Activated CD4-positive, alpha-beta memory T cell treated with anti-CD3 and anti-CD28 coated beads for 36 hours (primary cell): Measurements from ENCODE around the gene TMC3. TPM values are rescaled to one million over a fixed set of nuclear protein-coding genes. Genes with fewer than 3 reads are reported as not detected.

Experiments
- CTCF ChIA-PET: fragments of 350-600 bp; sonication (Branson Sonifier 250); formaldehyde crosslinking; loops from one replicate; lab custom pipeline; 2021; ENCODE audit warnings: antibody characterized with exemption, inconsistent platforms; lab: Charles Lee
- POLR2A ChIA-PET: fragments of 350-600 bp; sonication (Branson Sonifier 250); formaldehyde crosslinking; loops from one replicate; lab custom pipeline; 2021; ENCODE audit warnings: antibody characterized with exemption; lab: Charles Lee
- DNase-seq: peaks from one replicate; pipeline ENCODE4 v3.0.0-alpha.2; 2020
- H3K27ac Mint-ChIP-seq: one replicate; pipeline ENCODE4 v1.8.0; 2021; ENCODE audit warnings: mixed read lengths
- H3K27me3 Mint-ChIP-seq: one replicate; pipeline ENCODE4 v1.8.0; 2021; ENCODE audit warnings: mixed read lengths
- H3K36me3 Mint-ChIP-seq: one replicate; pipeline ENCODE4 v1.8.0; 2021; ENCODE audit warnings: mixed read lengths
- H3K4me1 Mint-ChIP-seq: one replicate; pipeline ENCODE4 v1.8.0; 2021; ENCODE audit warnings: low read depth, mixed read lengths
- H3K4me3 Mint-ChIP-seq: one replicate; pipeline ENCODE4 v1.8.0; 2021; ENCODE audit warnings: mild to moderate bottlenecking, mixed read lengths
- H3K9me3 Mint-ChIP-seq: one replicate; pipeline ENCODE4 v1.8.0; 2021; ENCODE audit warnings: mixed read lengths
- intact Hi-C: fragments of 100-400 bp; cut with micrococcal nuclease; formaldehyde crosslinking; loops from one replicate; pipeline ENCODE4 v1.15.1; 2023
- total RNA-seq, 2 experiments: library from RNA; stranded (reverse); gene quantifications; one replicate each; pipeline ENCODE4 v1.2.3, GENCODE V29; 2021

Gene TMC3
- total RNA-seq, 2 experiments from 2014 or later = not detected

DNA sequence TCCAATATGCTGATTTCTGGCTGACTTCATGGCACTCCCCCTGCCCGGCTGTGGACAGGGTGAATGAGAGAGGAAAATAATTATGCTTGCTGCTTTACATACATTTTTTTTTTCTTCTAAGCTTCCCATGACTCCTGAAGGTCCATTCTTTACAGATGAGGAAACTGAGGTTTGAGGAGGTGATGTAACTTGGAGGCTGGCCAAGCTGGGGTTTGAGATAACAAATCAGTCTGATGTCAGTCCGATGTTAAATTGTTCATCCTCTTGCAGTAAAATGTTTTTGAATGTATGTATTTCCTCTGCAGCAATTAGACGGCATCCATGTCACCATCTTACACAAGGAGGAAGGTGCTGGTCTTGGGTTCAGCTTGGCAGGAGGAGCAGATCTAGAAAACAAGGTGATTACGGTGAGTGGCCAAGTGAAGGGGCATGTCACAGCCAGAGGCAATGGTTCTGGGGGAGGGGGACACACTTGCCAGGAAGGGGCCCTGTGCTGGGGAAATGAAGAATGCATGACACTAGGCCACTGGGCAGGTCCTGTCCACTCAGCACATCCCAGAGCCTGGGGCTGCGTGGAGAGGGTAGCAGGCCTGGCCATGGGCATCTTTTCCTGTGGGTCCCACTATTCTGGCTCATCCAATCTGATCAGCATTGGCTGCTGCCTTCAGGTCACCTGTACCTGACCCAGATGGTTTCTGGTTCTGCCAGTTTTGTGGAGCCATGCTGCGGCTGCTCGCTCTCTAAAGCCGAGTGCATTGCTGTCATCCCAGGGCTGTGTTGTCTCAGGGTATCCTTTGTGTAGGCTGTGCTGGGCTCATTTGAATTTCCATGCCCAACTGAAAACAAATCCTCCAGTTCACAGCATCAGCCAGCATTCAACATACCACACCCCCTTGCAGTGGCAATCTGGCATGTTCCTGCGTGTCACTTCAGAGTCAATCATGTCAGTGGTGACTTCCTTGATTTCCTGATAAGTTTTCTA is 70.5 kb downstream of the TMC3 start:
- CTCF ChIA-PET = interaction anchor here (1.2 to 3.1 kb wide), 4 partner anchors 10 to 28 kb away, joined by 3 to 13 read pairs (median 8); no protein-coding TSS in a partner anchor
- no peaks in the 10 kb centered on the region for H3K9me3 Mint-ChIP-seq
- POLR2A ChIA-PET = interaction anchor here (0.7 to 3.8 kb wide), 6 partner anchors 9 to 959 kb away, joined by 3 to 24 read pairs (median 5); partner anchors contain the start of genes EFL1, SAXO2 and STARD5
- peak; percentile 39 for DNase-seq
- peaks cover 84% of the 10 kb centered on the region for H3K36me3 Mint-ChIP-seq
- peak overlapping the region; percentile 99 for H3K4me3 Mint-ChIP-seq
- no peaks in the 10 kb centered on the region for H3K27me3 Mint-ChIP-seq
- H3K27ac Mint-ChIP-seq = peak overlapping the region; percentile 99
- peaks cover 74% of the 10 kb centered on the region for H3K4me1 Mint-ChIP-seq
- intact Hi-C loops = loop anchor here (2.0 to 10.0 kb wide), 2 partner anchors 17 to 961 kb away; partner anchors contain the start of genes EFL1 and SAXO2

DNA sequence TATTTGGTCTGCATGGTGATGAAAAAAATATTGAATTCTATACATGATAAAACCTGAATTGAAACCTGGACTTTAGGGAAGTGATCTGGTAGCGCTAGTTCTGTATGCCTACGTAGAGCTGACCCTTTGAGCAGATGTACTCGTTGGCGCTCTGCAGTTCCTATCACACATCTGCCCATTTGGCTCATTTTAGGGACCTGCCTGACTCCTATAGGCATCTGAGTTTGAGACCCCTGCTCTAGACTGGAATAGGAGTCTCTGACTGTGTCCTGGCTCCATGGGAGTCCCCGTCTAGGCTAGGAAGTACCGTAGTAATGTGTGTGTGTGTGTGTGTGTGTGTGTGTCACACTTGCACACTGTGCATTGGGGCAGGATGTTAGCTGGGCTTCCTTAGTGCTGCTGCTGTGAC is 71.3 kb downstream of the TMC3 start:
- peaks cover 75% of the 10 kb centered on the region for H3K36me3 Mint-ChIP-seq
- ChIA-PET POLR2A (interaction anchor here (1.1 to 3.8 kb wide), 5 partner anchors 8 to 959 kb away, joined by 3 to 24 read pairs (median 8); partner anchors contain the start of genes EFL1, SAXO2 and TLNRD1), CTCF (interaction anchor here (1.2 to 4.6 kb wide), 8 partner anchors 9 to 98 kb away, joined by 3 to 37 read pairs (median 8); no protein-coding TSS in a partner anchor)
- peaks cover 73% of the 10 kb centered on the region for H3K4me1 Mint-ChIP-seq
- DNase-seq = no peak
- intact Hi-C loops = loop anchor here (1.0 to 10.0 kb wide), 4 partner anchors 8 to 962 kb away; partner anchors contain the start of genes EFL1, SAXO2 and STARD5
- no peaks in the 10 kb centered on the region for H3K9me3 Mint-ChIP-seq
- H3K27me3 Mint-ChIP-seq = no peaks in the 10 kb centered on the region
- H3K27ac Mint-ChIP-seq = peak overlapping the region; percentile 99
- H3K4me3 Mint-ChIP-seq = peak overlapping the region; percentile 99

DNA sequence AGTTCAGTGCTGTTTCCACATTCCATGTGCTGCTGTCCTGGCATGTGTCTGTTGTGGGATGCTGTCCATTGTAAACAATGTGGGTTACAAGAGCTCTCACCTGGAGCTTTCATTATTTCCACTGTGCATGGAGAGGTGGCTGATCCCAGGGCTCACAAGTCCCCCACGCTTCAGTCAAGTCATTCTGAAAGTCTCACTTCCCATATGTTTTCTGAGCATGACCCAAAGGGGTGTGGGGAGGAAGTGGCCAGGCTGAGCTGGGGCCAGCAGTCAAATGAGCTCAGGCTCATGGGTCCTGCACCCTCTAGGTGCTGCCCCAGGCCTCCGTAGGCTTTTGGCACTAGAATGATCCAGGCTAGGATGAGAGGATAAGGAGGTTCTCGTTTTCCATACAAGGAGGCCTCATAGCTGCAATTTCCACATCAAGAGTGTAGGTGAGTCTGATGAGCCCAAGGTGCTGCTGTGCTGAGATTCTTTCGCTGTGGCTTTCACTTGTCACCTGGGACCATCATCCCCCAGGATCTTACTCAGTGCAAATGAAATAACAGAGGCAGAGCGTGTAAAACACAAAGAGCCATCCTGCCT is 72.1 kb downstream of the TMC3 start:
- DNase-seq = peak; percentile 74
- H3K4me1 Mint-ChIP-seq = peaks cover 77% of the 10 kb centered on the region
- H3K36me3 Mint-ChIP-seq = peaks cover 73% of the 10 kb centered on the region
- ChIA-PET POLR2A (interaction anchor here (0.8 to 3.8 kb wide), 5 partner anchors 9 to 1407 kb away, joined by 3 to 24 read pairs (median 8); partner anchors contain the start of gene TLNRD1), CTCF (interaction anchor here (1.2 to 4.6 kb wide), 6 partner anchors 8 to 99 kb away, joined by 3 to 37 read pairs (median 8); no protein-coding TSS in a partner anchor)
- no peaks in the 10 kb centered on the region for H3K9me3 Mint-ChIP-seq
- intact Hi-C loops = loop anchor here (1.0 to 10.0 kb wide), 4 partner anchors 8 to 963 kb away; partner anchors contain the start of genes EFL1, SAXO2 and STARD5
- peak overlapping the region; percentile 99 for H3K27ac Mint-ChIP-seq
- peak overlapping the region; percentile 99 for H3K4me3 Mint-ChIP-seq
- no peaks in the 10 kb centered on the region for H3K27me3 Mint-ChIP-seq

DNA sequence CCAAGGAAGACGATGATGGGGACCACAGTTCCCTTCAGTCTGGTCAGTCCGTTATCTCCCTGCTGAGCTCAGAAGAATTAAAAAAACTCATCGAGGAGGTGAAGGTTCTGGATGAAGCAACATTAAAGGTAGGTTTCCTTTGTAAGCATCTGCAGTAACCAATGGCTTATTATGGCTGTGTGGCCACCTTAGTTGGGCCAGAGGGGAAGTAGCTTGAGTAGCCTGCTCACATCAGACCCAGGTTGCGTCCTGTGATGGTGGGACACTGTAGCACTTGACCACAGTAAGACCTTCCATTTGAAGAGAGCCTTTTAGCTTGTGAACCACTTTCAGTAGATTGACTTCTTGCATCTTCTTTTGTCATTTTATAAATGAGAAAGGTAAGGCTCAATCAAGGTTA is 72.6 kb downstream of the TMC3 start:
- Mint-ChIP-seq H3K4me3 (peak overlapping the region; percentile 99), H3K4me1 (peaks cover 80% of the 10 kb centered on the region), H3K36me3 (peaks cover 74% of the 10 kb centered on the region), H3K27me3 (no peaks in the 10 kb centered on the region), H3K27ac (peak overlapping the region; percentile 99), H3K9me3 (no peaks in the 10 kb centered on the region)
- intact Hi-C loops = loop anchor here (10.0 kb wide), 1 partner anchor 963 kb away; the partner anchor contains the start of genes EFL1 and SAXO2
- POLR2A ChIA-PET = interaction anchor here (0.8 to 3.8 kb wide), 5 partner anchors 9 to 1408 kb away, joined by 3 to 24 read pairs (median 8); partner anchors contain the start of gene TLNRD1
- DNase-seq = no peak
- CTCF ChIA-PET = interaction anchor here (1.2 to 4.6 kb wide), 6 partner anchors 8 to 99 kb away, joined by 3 to 37 read pairs (median 8); no protein-coding TSS in a partner anchor

DNA sequence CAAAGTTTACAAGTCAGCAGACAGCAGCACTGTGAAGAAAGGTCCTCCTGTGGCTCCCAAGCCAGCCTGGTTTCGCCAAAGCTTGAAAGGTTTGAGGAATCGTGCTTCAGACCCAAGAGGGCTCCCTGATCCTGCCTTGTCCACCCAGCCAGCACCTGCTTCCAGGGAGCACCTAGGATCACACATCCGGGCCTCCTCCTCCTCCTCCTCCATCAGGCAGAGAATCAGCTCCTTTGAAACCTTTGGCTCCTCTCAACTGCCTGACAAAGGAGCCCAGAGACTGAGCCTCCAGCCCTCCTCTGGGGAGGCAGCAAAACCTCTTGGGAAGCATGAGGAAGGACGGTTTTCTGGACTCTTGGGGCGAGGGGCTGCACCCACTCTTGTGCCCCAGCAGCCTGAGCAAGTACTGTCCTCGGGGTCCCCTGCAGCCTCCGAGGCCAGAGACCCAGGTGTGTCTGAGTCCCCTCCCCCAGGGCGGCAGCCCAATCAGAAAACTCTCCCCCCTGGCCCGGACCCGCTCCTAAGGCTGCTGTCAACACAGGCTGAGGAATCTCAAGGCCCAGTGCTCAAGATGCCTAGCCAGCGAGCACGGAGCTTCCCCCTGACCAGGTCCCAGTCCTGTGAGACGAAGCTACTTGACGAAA is 74.3 kb downstream of the TMC3 start:
- H3K4me3 Mint-ChIP-seq = peak overlapping the region; percentile 99
- intact Hi-C loops = loop anchor here (10.0 kb wide), 4 partner anchors 495 to 1325 kb away; partner anchors contain the start of genes BCL2A1, EFL1, FAH and SAXO2
- ChIA-PET POLR2A (interaction anchor here (1.6 to 4.8 kb wide), 3 partner anchors 7 to 24 kb away, joined by 6 to 24 read pairs (median 20); partner anchors contain the start of gene STARD5), CTCF (interaction anchor here (1.5 to 4.6 kb wide), 4 partner anchors 25 to 101 kb away, joined by 3 to 37 read pairs (median 22); no protein-coding TSS in a partner anchor)
- H3K27me3 Mint-ChIP-seq = no peaks in the 10 kb centered on the region
- no peak for DNase-seq
- H3K9me3 Mint-ChIP-seq = no peaks in the 10 kb centered on the region
- H3K36me3 Mint-ChIP-seq = peaks cover 59% of the 10 kb centered on the region
- H3K4me1 Mint-ChIP-seq = peaks cover 82% of the 10 kb centered on the region
- peak overlapping the region; percentile 99 for H3K27ac Mint-ChIP-seq

DNA sequence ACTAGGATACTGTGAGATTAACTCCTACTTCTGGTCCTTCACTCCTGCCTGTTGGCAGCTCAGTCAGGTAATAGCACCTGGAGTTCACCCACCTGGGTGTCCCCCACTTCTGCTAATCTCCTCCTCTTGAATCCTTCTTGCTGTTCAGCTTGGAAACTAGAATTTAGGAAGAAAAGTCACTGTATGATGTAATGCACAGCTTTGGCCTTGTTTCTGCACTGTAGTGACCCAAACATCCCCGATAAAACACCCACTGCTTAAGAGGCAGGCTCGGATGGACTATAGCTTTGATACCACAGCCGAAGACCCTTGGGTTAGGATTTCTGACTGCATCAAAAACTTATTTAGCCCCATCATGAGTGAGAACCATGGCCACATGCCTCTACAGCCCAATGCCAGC is 74.9 kb downstream of the TMC3 start:
- intact Hi-C loops = loop anchor here (10.0 kb wide), 3 partner anchors 494 to 1324 kb away; partner anchors contain the start of genes BCL2A1 and FAH

DNA sequence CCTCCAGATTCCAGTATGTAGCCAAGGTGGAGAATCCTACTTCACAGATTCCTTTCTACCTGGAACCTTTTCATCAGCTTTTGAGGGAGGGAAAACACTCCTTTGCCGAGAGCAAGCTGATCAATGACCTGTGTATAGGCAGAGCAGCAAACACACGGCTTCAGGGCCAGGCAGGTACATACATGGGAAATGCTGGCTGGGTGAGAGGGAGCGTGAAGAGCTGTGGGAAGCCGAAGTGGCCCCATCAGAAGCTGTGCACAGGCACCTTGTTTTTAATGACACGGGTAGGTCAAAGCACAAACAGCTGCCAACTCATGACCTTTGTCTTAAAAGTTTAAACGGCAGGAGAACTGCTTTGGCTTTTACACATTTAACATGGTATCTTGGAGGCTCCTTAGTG is 75.4 kb downstream of the TMC3 start:
- POLR2A ChIA-PET = interaction anchor here (0.7 to 4.8 kb wide), 4 partner anchors 10 to 298 kb away, joined by 3 to 20 read pairs (median 5); partner anchors contain the start of genes STARD5 and TLNRD1
- intact Hi-C loops = loop anchor here (10.0 kb wide), 3 partner anchors 494 to 1324 kb away; partner anchors contain the start of genes BCL2A1 and FAH

More for the DNA sequence above, 74.9 kb downstream of the TMC3 start:
- DNase-seq = no peak
- peak overlapping the region; percentile 99 for H3K27ac Mint-ChIP-seq
- POLR2A ChIA-PET = interaction anchor here (0.7 to 4.8 kb wide), 4 partner anchors 9 to 299 kb away, joined by 3 to 20 read pairs (median 5); partner anchors contain the start of genes STARD5 and TLNRD1
- H3K36me3 Mint-ChIP-seq = peaks cover 53% of the 10 kb centered on the region
- H3K4me1 Mint-ChIP-seq = peaks cover 82% of the 10 kb centered on the region
- no peaks in the 10 kb centered on the region for H3K27me3 Mint-ChIP-seq
- CTCF ChIA-PET = interaction anchor here (0.8 to 4.6 kb wide), 4 partner anchors 24 to 102 kb away, joined by 3 to 37 read pairs (median 19); no protein-coding TSS in a partner anchor
- no peaks in the 10 kb centered on the region for H3K9me3 Mint-ChIP-seq
- H3K4me3 Mint-ChIP-seq = peak overlapping the region; percentile 99

DNA sequence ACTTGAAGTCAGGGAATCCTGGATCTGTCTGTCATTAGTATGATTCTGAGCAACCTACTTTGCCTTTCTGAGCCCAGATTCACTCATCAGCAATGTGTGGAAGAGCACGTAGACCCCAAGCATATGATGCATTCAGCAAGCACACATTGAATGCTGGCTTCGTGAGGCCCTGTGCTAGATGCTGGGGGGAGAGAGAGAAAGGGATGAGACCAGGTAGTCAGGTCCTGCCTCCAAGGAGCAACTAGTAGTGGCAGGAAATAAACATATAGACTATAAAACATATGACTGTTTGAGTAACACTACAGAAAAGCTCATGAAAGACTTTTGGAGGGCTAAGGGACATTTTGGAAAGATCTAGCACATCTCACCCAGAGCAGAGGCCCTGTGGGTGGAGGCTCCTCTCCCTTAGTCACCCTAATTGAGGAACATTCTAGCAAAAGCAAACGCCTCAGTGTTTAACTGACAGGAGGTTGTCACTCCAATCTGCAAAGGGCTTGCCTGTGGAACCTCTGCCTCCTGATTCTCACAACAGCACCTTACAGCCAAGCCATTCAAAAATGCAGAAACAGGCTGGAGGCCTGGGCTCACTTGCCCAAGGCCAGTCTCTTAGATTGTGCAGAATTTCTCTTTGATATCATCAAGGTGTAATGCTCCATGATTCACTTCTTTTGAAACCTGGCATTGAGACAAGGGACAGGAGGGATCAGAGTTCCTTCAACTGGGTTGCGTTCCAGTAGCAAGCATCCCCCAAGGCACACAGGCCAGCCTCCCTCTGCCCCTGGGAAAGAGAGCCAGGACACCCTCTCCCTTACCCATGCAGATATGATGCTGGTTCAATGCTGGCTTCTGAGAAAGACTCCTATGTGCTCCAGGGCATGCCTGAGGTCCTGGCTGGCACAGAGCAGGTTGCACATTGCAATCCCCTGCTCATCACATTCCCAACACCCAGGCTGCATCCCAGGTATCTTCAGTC is 76.1 kb downstream of the TMC3 start:
- Mint-ChIP-seq H3K27me3 (no peaks in the 10 kb centered on the region), H3K4me1 (peaks cover 80% of the 10 kb centered on the region), H3K9me3 (no peaks in the 10 kb centered on the region), H3K27ac (peak overlapping the region; percentile 99), H3K36me3 (peaks cover 41% of the 10 kb centered on the region), H3K4me3 (peak overlapping the region; percentile 99)
- ChIA-PET CTCF (interaction anchor here (0.8 to 4.4 kb wide), 3 partner anchors 23 to 103 kb away, joined by 3 to 35 read pairs (median 3); no protein-coding TSS in a partner anchor), POLR2A (interaction anchor here (1.1 to 4.8 kb wide), 6 partner anchors 10 to 26 kb away, joined by 3 to 20 read pairs (median 6); partner anchors contain the start of gene STARD5)
- intact Hi-C loops = loop anchor here (10.0 kb wide), 3 partner anchors 493 to 1323 kb away; partner anchors contain the start of genes BCL2A1 and FAH
- peak; percentile 59 for DNase-seq

More for the DNA sequence above, 75.4 kb downstream of the TMC3 start:
- Mint-ChIP-seq H3K4me3 (peak overlapping the region; percentile 99), H3K27ac (peak overlapping the region; percentile 99), H3K27me3 (no peaks in the 10 kb centered on the region), H3K4me1 (peaks cover 82% of the 10 kb centered on the region), H3K36me3 (peaks cover 48% of the 10 kb centered on the region), H3K9me3 (no peaks in the 10 kb centered on the region)
- CTCF ChIA-PET = interaction anchor here (0.8 to 4.6 kb wide), 4 partner anchors 23 to 102 kb away, joined by 3 to 37 read pairs (median 19); no protein-coding TSS in a partner anchor
- DNase-seq = no peak

DNA sequence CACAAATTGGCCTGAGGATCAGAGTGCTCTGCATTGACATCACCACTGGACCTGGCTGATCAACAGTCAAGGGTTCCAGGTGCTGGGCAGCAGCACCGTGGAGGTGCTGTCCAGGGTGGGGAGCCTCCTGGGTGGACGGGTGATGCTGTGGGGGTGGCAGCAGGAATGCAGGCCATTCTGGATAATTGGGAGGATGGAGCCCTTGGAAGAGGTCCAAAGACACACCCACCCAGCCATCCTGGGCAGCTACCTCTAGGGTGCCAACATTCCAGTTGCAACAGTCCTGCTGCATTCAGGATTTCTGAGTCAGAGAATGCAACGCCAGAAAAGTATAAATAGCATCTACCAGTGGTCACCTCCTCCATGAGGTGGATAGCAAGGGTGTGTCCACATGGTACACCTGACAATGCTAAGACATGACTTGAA is 76.9 kb downstream of the TMC3 start:
- peak overlapping the region; percentile 99 for H3K27ac Mint-ChIP-seq
- POLR2A ChIA-PET = interaction anchor here (1.1 to 4.8 kb wide), 8 partner anchors 8 to 295 kb away, joined by 3 to 20 read pairs (median 6); partner anchors contain the start of gene STARD5
- intact Hi-C loops = loop anchor here (10.0 kb wide), 3 partner anchors 492 to 1322 kb away; partner anchors contain the start of genes BCL2A1 and FAH
- CTCF ChIA-PET = interaction anchor here (0.9 to 2.5 kb wide), 7 partner anchors 11 to 39 kb away, joined by 3 to 28 read pairs (median 4); partner anchors contain the start of gene STARD5
- H3K4me3 Mint-ChIP-seq = peak overlapping the region; percentile 99
- no peaks in the 10 kb centered on the region for H3K27me3 Mint-ChIP-seq
- no peak for DNase-seq
- peaks cover 37% of the 10 kb centered on the region for H3K36me3 Mint-ChIP-seq
- H3K9me3 Mint-ChIP-seq = no peaks in the 10 kb centered on the region
- peaks cover 80% of the 10 kb centered on the region for H3K4me1 Mint-ChIP-seq
